Cardiac muscle cell (in vitro differentiated cells and primary cell): ENCODE measurements around the gene KRT37. TPM values are rescaled to one million over a fixed set of nuclear protein-coding genes. Genes with fewer than 3 reads are reported as not detected.
"Not testable (repeated sequence)": the region's sequence is repeated elsewhere in the genome, so short reads cannot be mapped to it uniquely, and the experiment has no call there.

Source experiments
- DNase-seq, 2 donors: peaks; one replicate each; pipeline versions ENCODE4 v3.0.0 to v3.0.0-alpha.2; 2010 to 2017; ENCODE audit warnings: low read depth in 1 of 2, low spot score in 1 of 2
- H3K27ac ChIP-seq: fragments of 200-600 bp; sonication (generic); 2 replicates; pipeline ENCODE4 v1.5.1; 2016
- H3K27me3 ChIP-seq: fragments of 200-600 bp; sonication (generic); 2 replicates; pipeline ENCODE4 v1.6.0; 2016; ENCODE audit warnings: control low read depth
- H3K36me3 ChIP-seq: fragments of 200-600 bp; sonication (generic); 2 replicates; pipeline ENCODE4 v1.5.1; 2016; ENCODE audit warnings: control low read depth
- H3K4me1 ChIP-seq: fragments of 200-600 bp; sonication (generic); 2 replicates; pipeline ENCODE4 v1.8.1; 2017; ENCODE audit warnings: low read depth, mild to moderate bottlenecking, mixed run types
- H3K4me3 ChIP-seq: fragments of 200-600 bp; sonication (generic); 2 replicates; pipeline ENCODE4 v1.5.1; 2016; ENCODE audit warnings: mild to moderate bottlenecking
- H3K9me3 ChIP-seq: fragments of 200-600 bp; sonication (generic); 2 replicates; pipeline ENCODE4 v1.5.1; 2017; ENCODE audit warnings: low read depth, mild to moderate bottlenecking, control low read depth
- CTCF ChIP-seq: IDR thresholded peaks from 2 replicates; pipeline ENCODE4 v1.5.1; 2012; ENCODE audit warnings: low read depth, mild to moderate bottlenecking, low read length
- polyA plus RNA-seq: library from polyadenylated mRNA; unstranded; fragments of >200 nt; fragmentation: Nextera tagmentation; extraction: Ambion mirVana; gene quantifications from 2 replicates; pipeline ENCODE4 v1.2.1, GENCODE V29; 2016
- total RNA-seq: library from RNA; depleted of rRNA; stranded (reverse); fragments of >200 nt; gene quantifications from 2 replicates; pipeline ENCODE4 v1.2.3, GENCODE V29; 2016

The KRT37 gene
- total and polyA plus RNA-seq, 2 experiments from 2014 or later: not detected

- H3K9me3 ChIP-seq: no peaks in the 10 kb centered on the region
- no peak for DNase-seq
- TF ChIP-seq CTCF: no peak
- H3K27ac ChIP-seq: no peak overlapping the region
- H3K36me3 ChIP-seq: no peaks in the 10 kb centered on the region
- H3K27me3 ChIP-seq: peaks cover 29% of the 10 kb centered on the region
- no peak overlapping the region for H3K4me3 ChIP-seq
- H3K4me1 ChIP-seq: peaks cover 7% of the 10 kb centered on the region
These were observed 12.9 kb upstream of the KRT37 start for GRCh38 chr17:41437254-41437653.

DNA sequence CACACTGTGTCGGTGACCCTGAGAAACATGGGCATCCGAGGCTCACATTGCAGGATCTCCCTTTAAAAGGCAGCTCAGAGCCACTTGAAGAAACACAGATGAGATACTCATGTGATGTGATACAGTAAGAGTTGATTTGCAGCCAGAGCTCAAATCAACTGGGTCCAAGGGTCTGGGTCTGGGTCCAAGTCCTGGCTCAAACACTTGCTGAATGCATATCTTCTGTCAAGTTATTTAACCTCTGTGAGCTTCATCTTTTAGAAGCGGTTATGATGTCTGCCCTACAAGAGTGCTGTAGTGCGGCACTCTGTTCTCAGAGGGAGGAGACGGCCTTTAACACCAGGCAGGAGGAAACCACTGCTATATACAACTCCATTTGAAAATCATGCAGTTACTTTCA is 10.0 kb upstream of the KRT37 start:
- Histone ChIP-seq H3K4me1 (peaks cover 7% of the 10 kb centered on the region), H3K27ac (no peak overlapping the region), H3K4me3 (no peak overlapping the region), H3K9me3 (no peaks in the 10 kb centered on the region), H3K36me3 (no peaks in the 10 kb centered on the region), H3K27me3 (peaks cover 19% of the 10 kb centered on the region)
- peak in 1 of 2 donors; percentile 38 for DNase-seq
- TF ChIP-seq CTCF: no peak

DNA sequence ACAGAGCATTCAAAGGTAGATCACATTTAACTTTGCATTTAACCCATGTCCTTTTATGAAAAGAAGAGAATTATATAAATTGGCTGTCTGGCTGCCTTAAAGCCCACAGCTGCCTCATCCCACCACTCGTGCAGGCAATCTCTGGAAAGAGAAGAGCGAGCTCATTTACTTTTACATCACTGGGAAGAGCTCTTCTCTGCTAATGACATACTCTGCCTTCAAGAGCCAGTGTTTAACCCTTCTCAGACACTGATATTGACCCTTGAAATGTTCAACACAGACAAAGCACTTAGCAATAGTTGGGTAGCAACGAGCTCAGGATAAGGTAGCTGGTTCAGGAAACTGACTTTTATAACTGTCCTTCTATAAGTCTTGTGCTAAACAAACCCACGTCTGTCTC is 9.6 kb upstream of the KRT37 start:
- no peak for TF ChIP-seq CTCF
- no peak overlapping the region for H3K4me3 ChIP-seq
- H3K27me3 ChIP-seq: peaks cover 19% of the 10 kb centered on the region
- no peak for DNase-seq
- no peak overlapping the region for H3K27ac ChIP-seq
- H3K36me3 ChIP-seq: no peaks in the 10 kb centered on the region
- H3K9me3 ChIP-seq: no peaks in the 10 kb centered on the region
- H3K4me1 ChIP-seq: peaks cover 7% of the 10 kb centered on the region

- Histone ChIP-seq H3K9me3 (no peaks in the 10 kb centered on the region), H3K27me3 (peaks cover 19% of the 10 kb centered on the region), H3K36me3 (no peaks in the 10 kb centered on the region), H3K4me1 (peaks cover 7% of the 10 kb centered on the region), H3K27ac (no peak overlapping the region), H3K4me3 (no peak overlapping the region)
- no peak for DNase-seq
- TF ChIP-seq CTCF: no peak
These were observed 9.2 kb upstream of the KRT37 start for GRCh38 chr17:41433586-41433985.

DNA sequence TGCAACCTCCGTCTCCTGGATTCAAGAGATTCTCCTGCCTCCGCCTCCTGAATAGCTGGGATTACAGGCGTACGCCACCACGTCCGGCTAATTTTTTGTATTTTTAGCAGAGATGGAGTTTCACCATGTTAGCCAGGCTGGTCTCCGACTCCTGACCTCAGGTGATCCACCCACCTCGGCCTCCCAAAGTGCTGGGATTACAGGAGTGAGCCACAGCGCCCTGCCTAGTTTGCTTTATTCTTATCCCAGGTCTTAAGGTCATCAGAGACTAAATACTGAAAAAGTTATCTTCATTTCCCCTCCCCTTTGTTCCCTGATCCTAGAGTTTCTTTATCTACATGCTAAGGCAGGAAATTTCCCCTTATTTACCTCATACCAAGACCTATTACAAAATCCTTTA is 6.0 kb upstream of the KRT37 start:
- H3K4me3 ChIP-seq, DNase-seq, H3K9me3 ChIP-seq, H3K27me3 ChIP-seq, H3K36me3 ChIP-seq, H3K4me1 ChIP-seq, H3K27ac ChIP-seq: not testable (repeated sequence)

DNA sequence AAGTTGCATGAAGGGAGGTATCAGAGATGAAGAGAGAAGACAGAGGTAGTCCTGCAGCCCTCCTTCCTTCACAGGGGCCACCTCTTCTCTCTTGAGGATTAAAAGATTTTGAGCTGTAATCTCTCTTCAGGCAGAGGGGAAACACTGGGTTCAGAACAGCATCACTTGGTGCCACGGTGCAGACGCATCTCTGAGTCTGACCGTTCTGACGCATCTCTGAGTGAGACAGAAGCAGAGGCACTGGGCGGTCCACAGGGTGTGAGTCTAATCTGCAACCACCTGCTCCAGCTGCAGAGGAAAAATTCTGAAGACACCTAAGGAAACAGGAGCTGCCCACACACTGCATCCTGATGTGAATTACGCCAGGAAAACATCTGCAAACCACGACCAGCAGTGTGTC is 5.3 kb upstream of the KRT37 start:
- no peak for DNase-seq
- Histone ChIP-seq H3K9me3 (no peaks in the 10 kb centered on the region), H3K36me3 (no peaks in the 10 kb centered on the region), H3K27me3 (peaks cover 8% of the 10 kb centered on the region), H3K4me1 (peaks cover 7% of the 10 kb centered on the region), H3K4me3 (no peak overlapping the region), H3K27ac (no peak overlapping the region)
- TF ChIP-seq CTCF: no peak
